ENCODE results near the gene CD209. TPM values are rescaled to one million over a fixed set of nuclear protein-coding genes. Genes with fewer than 3 reads are reported as not detected.

The CD209 gene
- total RNA-seq, 2 experiments from 2014 or later, result not detected

GRCh38 chr19:7732045-7732444 is 15.3 kb downstream of the CD209 start, which contains the start of gene CLEC4G:
TSS of gene CLEC4G (minus strand) at chr19:7732110. CDS start at chr19:7732102, 8 bp downstream.
- ChIA-PET POLR2A (no interaction called here), CTCF (interaction anchor here (0.7 kb wide), 1 partner anchor 51 kb away, joined by 4 read pairs; the partner anchor contains the start of gene TRAPPC5)
- Mint-ChIP-seq H3K27ac (no peak within 1 kb of the TSS), H3K27me3 (peaks cover 49% of the 10 kb centered on the region), H3K9me3 (no peaks in the 10 kb centered on the region), H3K36me3 (no peaks in the 10 kb centered on the region), H3K4me1 (ENCODE audit: low read depth) (peaks cover 11% of the 10 kb centered on the region), H3K4me3 (no peak within 1 kb of the TSS)
- intact Hi-C loops (cut with micrococcal nuclease), result no loop called here
- DNase-seq, result no peak

- intact Hi-C loops (cut with micrococcal nuclease), result no loop called here
- no peak for DNase-seq
- Mint-ChIP-seq H3K9me3 (no peaks in the 10 kb centered on the region), H3K36me3 (no peaks in the 10 kb centered on the region), H3K27me3 (peaks cover 49% of the 10 kb centered on the region), H3K4me1 (ENCODE audit: low read depth) (peaks cover 9% of the 10 kb centered on the region), H3K4me3 (no peak overlapping the region), H3K27ac (no peak overlapping the region)
- ChIA-PET CTCF (interaction anchor here (0.7 kb wide), 1 partner anchor 51 kb away, joined by 4 read pairs; the partner anchor contains the start of gene TRAPPC5), POLR2A (no interaction called here)
Measured at GRCh38 chr19:7731615-7732014, 15.7 kb downstream of the CD209 start.

DNA sequence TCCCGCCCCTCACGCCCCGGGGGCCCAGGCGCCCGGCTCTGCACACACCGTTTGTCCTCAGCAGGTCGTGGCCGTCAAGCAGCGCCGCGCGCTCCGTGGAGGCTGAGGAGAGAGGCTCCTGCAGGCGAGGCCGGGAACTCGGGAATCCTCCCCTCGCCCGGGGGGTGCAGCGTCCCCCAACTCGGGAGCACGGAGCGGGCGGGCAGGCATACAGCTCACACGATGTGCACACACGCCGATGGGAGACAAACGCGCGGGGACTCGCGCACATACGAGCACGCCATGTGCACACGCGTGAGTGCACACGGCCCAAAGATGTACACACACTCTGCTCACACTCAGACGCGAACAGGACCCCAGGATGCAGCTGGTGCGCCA is 16.1 kb downstream of the CD209 start:
- Mint-ChIP-seq H3K9me3 (no peaks in the 10 kb centered on the region), H3K36me3 (no peaks in the 10 kb centered on the region), H3K4me1 (ENCODE audit: low read depth) (peaks cover 9% of the 10 kb centered on the region), H3K4me3 (no peak overlapping the region), H3K27me3 (peaks cover 47% of the 10 kb centered on the region), H3K27ac (no peak overlapping the region)
- POLR2A ChIA-PET, result no interaction called here
- no peak for DNase-seq
- intact Hi-C loops (cut with micrococcal nuclease), result no loop called here
- CTCF ChIA-PET, result interaction anchor here (0.7 kb wide), 1 partner anchor 50 kb away, joined by 4 read pairs; the partner anchor contains the start of gene TRAPPC5

DNA sequence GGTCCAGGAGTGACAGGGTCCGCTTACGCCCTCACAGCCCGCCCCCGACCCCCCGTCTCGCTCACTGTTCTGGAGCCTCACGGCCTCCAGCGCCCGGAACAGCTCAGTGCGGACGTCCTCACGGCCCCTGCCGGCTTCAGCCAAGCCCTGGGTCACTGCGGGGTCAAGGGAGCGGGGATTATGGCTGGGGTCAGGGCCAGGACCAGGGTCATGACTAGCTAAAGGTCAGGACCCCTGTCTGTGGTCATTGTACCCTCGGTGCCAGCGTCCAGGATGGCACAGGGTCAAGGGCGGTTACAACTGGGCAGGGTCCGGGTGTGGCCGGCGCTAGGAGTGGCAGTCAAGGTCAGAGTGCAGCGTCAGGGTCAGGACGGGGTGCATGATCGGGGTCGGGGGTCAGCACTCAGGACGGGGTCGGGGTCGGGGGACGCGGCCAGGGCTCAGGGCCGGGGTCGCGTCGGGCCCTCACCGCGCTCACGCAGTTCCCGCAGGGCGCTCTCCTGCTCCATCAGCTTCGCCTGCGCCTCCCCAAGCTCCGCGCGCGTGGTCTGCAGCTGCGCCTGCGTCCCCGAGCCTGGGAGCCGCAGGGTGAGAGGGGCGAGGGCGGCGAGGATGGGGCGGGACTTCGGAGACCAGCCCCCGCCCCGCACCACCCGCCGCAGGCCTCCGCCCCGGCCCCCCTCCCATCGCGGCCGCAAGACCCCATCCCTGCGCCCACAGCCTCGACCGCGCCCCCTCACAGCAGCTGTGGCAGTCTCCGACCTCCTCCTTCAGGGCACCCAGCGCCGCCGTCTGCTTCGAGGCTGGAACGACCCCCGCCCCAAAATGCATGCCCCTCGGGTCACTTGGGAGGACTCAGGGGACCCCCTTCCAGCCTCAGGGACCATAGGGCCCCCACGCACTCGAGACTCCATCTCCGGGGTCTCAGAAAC is 16.8 kb downstream of the CD209 start:
- H3K4me1 Mint-ChIP-seq (ENCODE audit: low read depth), result peaks cover 9% of the 10 kb centered on the region
- no peak overlapping the region for H3K27ac Mint-ChIP-seq
- H3K9me3 Mint-ChIP-seq, result no peaks in the 10 kb centered on the region
- H3K27me3 Mint-ChIP-seq, result peaks cover 45% of the 10 kb centered on the region
- CTCF ChIA-PET, result no interaction called here
- DNase-seq, result no peak
- H3K4me3 Mint-ChIP-seq, result no peak overlapping the region
- POLR2A ChIA-PET, result no interaction called here
- H3K36me3 Mint-ChIP-seq, result no peaks in the 10 kb centered on the region
- intact Hi-C loops (cut with micrococcal nuclease), result no loop called here

DNA sequence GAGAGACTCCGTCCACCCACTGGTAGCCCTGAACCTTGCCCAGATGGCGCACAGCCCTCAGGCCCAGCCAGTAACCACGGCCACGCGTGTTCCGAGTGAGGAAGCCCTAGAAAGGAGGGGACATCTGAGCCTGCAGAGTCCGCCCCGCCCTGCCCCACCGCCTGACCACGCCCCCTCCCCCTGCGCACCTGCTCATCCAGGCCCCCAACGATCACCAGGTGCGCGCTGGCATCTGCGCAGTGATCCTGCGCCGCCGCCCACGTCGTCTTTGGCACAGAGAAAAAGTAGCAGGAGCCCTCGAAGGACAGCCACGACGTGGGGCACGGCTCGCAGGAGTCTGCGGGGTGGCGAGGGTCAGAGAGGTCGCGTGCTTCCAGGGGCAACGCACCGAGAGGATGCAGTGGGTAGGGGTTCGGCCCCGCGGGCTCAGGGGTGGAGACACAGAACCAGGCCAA is 17.5 kb downstream of the CD209 start:
- peaks cover 42% of the 10 kb centered on the region for H3K27me3 Mint-ChIP-seq
- H3K36me3 Mint-ChIP-seq, result no peaks in the 10 kb centered on the region
- intact Hi-C loops (cut with micrococcal nuclease), result no loop called here
- H3K4me3 Mint-ChIP-seq, result no peak overlapping the region
- peaks cover 9% of the 10 kb centered on the region for H3K4me1 Mint-ChIP-seq (ENCODE audit: low read depth)
- H3K9me3 Mint-ChIP-seq, result no peaks in the 10 kb centered on the region
- H3K27ac Mint-ChIP-seq, result no peak overlapping the region
- no peak for DNase-seq
- ChIA-PET POLR2A (no interaction called here), CTCF (no interaction called here)

DNA sequence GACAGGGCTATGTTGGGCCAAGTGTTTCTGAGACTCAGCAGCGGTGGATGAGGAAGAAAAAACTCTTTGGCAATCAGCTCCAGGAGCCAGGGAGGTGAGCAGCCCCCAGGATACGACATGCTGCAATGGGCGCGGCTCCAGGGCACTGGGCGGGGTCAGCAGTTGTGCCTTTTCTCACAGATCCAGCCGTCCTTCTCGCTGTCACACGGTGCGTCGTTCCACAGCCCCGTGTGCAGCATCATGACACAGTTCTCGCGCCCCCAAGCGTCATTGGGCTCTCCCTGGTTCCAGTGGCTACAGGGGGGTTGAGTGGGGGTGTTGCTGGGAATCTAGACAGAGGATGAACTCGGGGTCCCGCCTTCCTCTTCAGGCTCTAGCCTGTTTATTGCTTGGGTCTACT is 18.1 kb downstream of the CD209 start:
- POLR2A ChIA-PET, result no interaction called here
- no peak overlapping the region for H3K4me3 Mint-ChIP-seq
- intact Hi-C loops (cut with micrococcal nuclease), result no loop called here
- DNase-seq, result no peak
- H3K27me3 Mint-ChIP-seq, result peaks cover 39% of the 10 kb centered on the region
- no peaks in the 10 kb centered on the region for H3K9me3 Mint-ChIP-seq
- CTCF ChIA-PET, result no interaction called here
- H3K36me3 Mint-ChIP-seq, result no peaks in the 10 kb centered on the region
- peaks cover 9% of the 10 kb centered on the region for H3K4me1 Mint-ChIP-seq (ENCODE audit: low read depth)
- H3K27ac Mint-ChIP-seq, result no peak overlapping the region

DNA sequence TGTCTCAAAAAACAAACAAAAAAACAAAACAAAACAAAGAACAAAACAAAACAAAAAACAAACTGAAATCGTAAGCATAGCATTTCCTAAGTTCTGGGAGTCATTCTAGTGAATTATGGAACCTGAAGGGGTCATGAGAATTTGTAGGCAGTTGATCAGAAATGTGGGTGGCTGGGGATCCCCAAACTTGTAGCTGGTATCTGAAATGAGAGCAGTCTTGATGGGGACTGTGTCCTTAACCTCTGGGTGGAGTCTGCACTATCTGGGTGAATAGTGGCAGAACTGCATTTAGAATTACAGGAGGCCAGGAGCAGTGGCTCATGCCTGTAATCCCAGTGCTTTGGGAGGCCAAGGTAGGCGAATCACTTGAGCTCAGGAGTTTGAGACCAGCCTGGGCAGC is 21.5 kb downstream of the CD209 start:
- H3K36me3 Mint-ChIP-seq, result no peaks in the 10 kb centered on the region
- intact Hi-C loops (cut with micrococcal nuclease), result no loop called here
- peaks cover 9% of the 10 kb centered on the region for H3K4me1 Mint-ChIP-seq (ENCODE audit: low read depth)
- peaks cover 34% of the 10 kb centered on the region for H3K27me3 Mint-ChIP-seq
- POLR2A ChIA-PET, result no interaction called here
- H3K4me3 Mint-ChIP-seq, result no peak overlapping the region
- no peak for DNase-seq
- no peaks in the 10 kb centered on the region for H3K9me3 Mint-ChIP-seq
- no peak overlapping the region for H3K27ac Mint-ChIP-seq
- CTCF ChIA-PET, result interaction anchor here (1.2 kb wide), 1 partner anchor 74 kb away, joined by 5 read pairs; no protein-coding TSS in a partner anchor

- Mint-ChIP-seq H3K4me1 (ENCODE audit: low read depth) (no peaks in the 10 kb centered on the region), H3K27me3 (peaks cover 7% of the 10 kb centered on the region), H3K36me3 (no peaks in the 10 kb centered on the region), H3K27ac (no peak overlapping the region), H3K9me3 (no peaks in the 10 kb centered on the region), H3K4me3 (no peak overlapping the region)
- CTCF ChIA-PET, result interaction anchor here (0.8 kb wide), 1 partner anchor 13 kb away, joined by 3 read pairs; no protein-coding TSS in a partner anchor
- intact Hi-C loops (cut with micrococcal nuclease), result no loop called here
- DNase-seq, result no peak
- POLR2A ChIA-PET, result no interaction called here
Measured at GRCh38 chr19:7722231-7722651, 25.1 kb downstream of the CD209 start.

DNA sequence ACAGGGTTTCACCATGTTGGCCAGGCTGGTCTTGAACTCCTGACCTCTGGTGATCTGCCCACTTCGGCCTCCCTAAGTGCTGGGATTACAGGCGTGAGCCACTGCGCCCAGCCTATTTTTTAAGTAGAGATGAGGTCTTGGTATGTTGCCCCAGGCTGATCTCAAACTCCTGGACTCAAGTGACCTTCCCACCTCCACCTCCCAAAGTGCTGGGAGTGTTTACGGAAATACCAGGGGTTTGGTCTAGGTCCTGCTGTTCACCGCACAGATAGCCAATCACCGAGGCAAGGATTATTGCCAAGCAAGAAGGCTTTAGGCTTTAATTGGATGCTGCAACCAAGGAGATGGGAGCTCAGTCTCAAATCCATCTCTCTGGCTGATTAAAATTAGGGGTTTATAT is 27.0 kb downstream of the CD209 start:
- POLR2A ChIA-PET, result no interaction called here
- H3K9me3 Mint-ChIP-seq, result peaks cover 6% of the 10 kb centered on the region
- H3K4me3 Mint-ChIP-seq, result no peak overlapping the region
- H3K27ac Mint-ChIP-seq, result no peak overlapping the region
- intact Hi-C loops (cut with micrococcal nuclease), result no loop called here
- H3K27me3 Mint-ChIP-seq, result peaks cover 5% of the 10 kb centered on the region
- DNase-seq, result no peak
- CTCF ChIA-PET, result no interaction called here
- no peaks in the 10 kb centered on the region for H3K4me1 Mint-ChIP-seq (ENCODE audit: low read depth)
- no peaks in the 10 kb centered on the region for H3K36me3 Mint-ChIP-seq

GRCh38 chr19:7718668-7719067 is 28.7 kb downstream of the CD209 start:
- intact Hi-C loops (cut with micrococcal nuclease), result no loop called here
- CTCF ChIA-PET, result interaction anchor here (1.0 kb wide), 1 partner anchor 38 kb away, joined by 3 read pairs; the partner anchor contains the start of gene TRAPPC5
- peaks cover 6% of the 10 kb centered on the region for H3K9me3 Mint-ChIP-seq
- H3K4me3 Mint-ChIP-seq, result no peak overlapping the region
- peaks cover 5% of the 10 kb centered on the region for H3K27me3 Mint-ChIP-seq
- peaks cover 5% of the 10 kb centered on the region for H3K4me1 Mint-ChIP-seq (ENCODE audit: low read depth)
- no peak for DNase-seq
- H3K27ac Mint-ChIP-seq, result no peak overlapping the region
- POLR2A ChIA-PET, result no interaction called here
- H3K36me3 Mint-ChIP-seq, result no peaks in the 10 kb centered on the region

GRCh38 chr19:7716762-7717161 is 30.6 kb downstream of the CD209 start:
- Mint-ChIP-seq H3K27ac (no peak overlapping the region), H3K4me3 (no peak overlapping the region), H3K9me3 (peaks cover 6% of the 10 kb centered on the region), H3K36me3 (no peaks in the 10 kb centered on the region), H3K4me1 (ENCODE audit: low read depth) (peaks cover 5% of the 10 kb centered on the region), H3K27me3 (no peaks in the 10 kb centered on the region)
- no peak for DNase-seq
- POLR2A ChIA-PET, result no interaction called here
- intact Hi-C loops (cut with micrococcal nuclease), result no loop called here
- CTCF ChIA-PET, result interaction anchor here (0.6 kb wide), 1 partner anchor 52 kb away, joined by 4 read pairs; no protein-coding TSS in a partner anchor

DNA sequence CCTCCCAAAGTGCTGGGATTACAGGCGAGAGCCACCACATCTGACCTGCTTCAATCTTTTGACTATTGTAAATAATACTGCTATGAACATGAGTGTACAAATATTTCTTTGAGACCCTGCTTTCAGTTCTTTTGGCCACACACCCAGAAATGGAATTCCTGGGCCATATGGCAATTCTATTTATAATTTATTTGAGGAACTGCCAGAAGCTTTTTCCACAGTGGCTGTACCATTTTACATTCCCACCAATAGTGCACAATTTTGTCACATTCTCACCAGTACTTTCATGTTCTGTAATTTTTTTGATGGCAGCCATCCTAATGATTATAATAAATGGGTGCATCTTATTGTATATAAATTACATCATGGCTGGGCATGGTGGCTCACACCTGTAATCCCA is 31.7 kb downstream of the CD209 start:
- no peak for DNase-seq
- no peaks in the 10 kb centered on the region for H3K27me3 Mint-ChIP-seq
- ChIA-PET POLR2A (no interaction called here), CTCF (interaction anchor here (0.7 to 2.4 kb wide), 2 partner anchors 35 to 58 kb away, joined by 3 to 7 read pairs; partner anchors contain the start of gene TRAPPC5)
- H3K9me3 Mint-ChIP-seq, result peaks cover 6% of the 10 kb centered on the region
- intact Hi-C loops (cut with micrococcal nuclease), result no loop called here
- H3K4me1 Mint-ChIP-seq (ENCODE audit: low read depth), result peaks cover 5% of the 10 kb centered on the region
- no peak overlapping the region for H3K27ac Mint-ChIP-seq
- H3K36me3 Mint-ChIP-seq, result no peaks in the 10 kb centered on the region
- H3K4me3 Mint-ChIP-seq, result no peak overlapping the region

Measured in activated CD4-positive, alpha-beta memory T cell treated with anti-CD3 and anti-CD28 coated beads for 36 hours (primary cell).